Aorta (tissue), 4 donors: Measurements from ENCODE around the gene RNF103. TPM values are rescaled to one million over a fixed set of nuclear protein-coding genes. Genes with fewer than 3 reads are reported as not detected.

Experiments
- polyA plus RNA-seq, 2 donors: library from polyadenylated mRNA; stranded (reverse); fragments of 200-250 nt; gene quantifications; one replicate each; pipeline ENCODE4 v1.2.3, GENCODE V29; 2013
- total RNA-seq, 2 donors: library from RNA; stranded (reverse); fragmentation: NEBNext Ultra II Directional; extraction: Animal tissue kit (Norgen Biotek cat#: 25700); gene quantifications; one replicate each; pipeline ENCODE4 v1.2.1, GENCODE V29; 2021
- donor health status: healthy with polysubstance abuse.
- donor health status: Bipolar disorder and iron deficiency.
- donor health status: DM: no; HTN: no; CAD: no.
- donor health status: DM: yes; HTN: yes; CAD: no.

Gene RNF103
- total and polyA plus RNA-seq, 4 donors, result 11.4 to 31.0 (median 28.3) TPM

Other genes with a start within 250 kb of the RNF103 start
- 10 to 100 TPM; 44.9 to 75.3 TPM for gene KDM3A, start 182.5 kb downstream of the RNF103 start, total RNA-seq
- gene KDM3A, start 182.5 kb downstream of the RNF103 start, polyA plus RNA-seq, result 10 to 100 TPM; 30.6 to 30.9 TPM
- gene CHMP3, start 60.4 kb downstream of the RNF103 start, total RNA-seq, result 100 to 1,000 TPM; 137 to 154 TPM
- 100 to 1,000 TPM in 1 of 2 donors, 10 to 100 TPM in 1; 92.7 to 202 TPM for gene CHMP3, start 60.4 kb downstream of the RNF103 start, polyA plus RNA-seq
- 10 to 100 TPM; 22.5 to 27.2 TPM for gene RMND5A, start 96.4 kb upstream of the RNF103 start, total RNA-seq
- 10 to 100 TPM in 1 of 2 donors, 1 to 10 TPM in 1; 7.7 to 12.1 TPM for gene RMND5A, start 96.4 kb upstream of the RNF103 start, polyA plus RNA-seq
- gene CD8A, start 167.0 kb upstream of the RNF103 start, total RNA-seq, result 1 to 10 TPM; 2.9 to 3.9 TPM
- 1 to 10 TPM; 1.5 to 3.4 TPM for gene CD8A, start 167.0 kb upstream of the RNF103 start, polyA plus RNA-seq
- 1 to 10 TPM; 1.2 to 1.9 TPM for gene CD8B, start 238.0 kb upstream of the RNF103 start, total RNA-seq
- gene CD8B, start 238.0 kb upstream of the RNF103 start, polyA plus RNA-seq, result 1 to 10 TPM in 1 of 2 donors, not detected in 1; 3.0 TPM